Activated T-helper 1 cell treated with anti-CD3 and anti-CD28 coated beads, Interleukin-2, amount 50 U/mL, for 16 hours (primary cell): ENCODE measurements around the gene PROSER3.

ENCODE experiments used
- DNase-seq, 2 donors: peaks; one replicate each; pipeline ENCODE4 v3.0.0-alpha.2; 2020; ENCODE audit warnings: low read depth in 1 of 2, low spot score in 1 of 2

The PROSER3 gene

DNA sequence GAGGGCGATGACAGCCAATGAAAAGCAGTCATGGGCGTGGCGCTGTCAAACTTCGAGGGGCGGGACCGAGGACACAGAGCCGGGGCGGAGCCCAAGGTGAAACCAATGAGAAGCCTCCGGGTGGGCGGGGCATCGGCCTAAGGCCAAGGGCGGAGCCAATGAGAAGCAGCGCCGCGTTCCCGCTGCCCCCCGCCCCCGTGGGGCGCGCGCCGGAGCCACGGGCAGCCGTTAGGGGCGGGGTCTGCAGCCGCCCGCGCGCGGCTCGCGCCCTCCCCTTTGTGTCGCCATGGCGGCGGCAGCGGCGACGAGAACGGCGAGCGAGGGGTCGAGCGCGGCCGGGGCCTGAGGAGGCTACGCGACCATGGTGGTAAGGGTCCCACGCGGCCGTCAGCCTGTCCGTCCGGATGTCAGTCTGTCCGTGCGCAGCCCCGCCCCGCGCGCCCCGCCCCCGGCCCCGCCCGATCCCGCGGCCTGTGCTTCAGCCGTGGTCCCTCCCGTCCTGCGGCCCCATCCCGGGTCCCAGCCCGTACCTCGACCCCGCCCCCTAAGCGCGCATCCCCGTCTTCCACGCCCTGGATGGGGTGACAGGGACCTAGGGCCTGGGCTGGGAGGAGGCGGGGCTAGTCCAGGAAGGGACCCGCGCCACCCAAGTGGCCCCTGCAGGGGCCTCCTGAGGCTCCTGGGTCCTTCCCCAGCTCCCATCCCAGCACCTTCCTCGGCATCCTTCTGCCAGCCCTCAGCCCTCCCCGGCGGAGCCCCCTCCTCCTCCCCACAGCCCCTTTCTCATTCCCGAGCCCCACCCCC lies 17.5 kb downstream of the PROSER3 start, which contains the start of gene ARHGAP33:
Gene ARHGAP33 (plus strand): TSS at position 267 of the 804 bp plus-strand sequence. CDS start 95 bp downstream, at position 362.
- DNase-seq: peak; percentile 95 to 96

- DNase-seq: no peak
These were observed 18.3 kb downstream of the PROSER3 start for GRCh38 chr19:35776102-35776788.

DNA sequence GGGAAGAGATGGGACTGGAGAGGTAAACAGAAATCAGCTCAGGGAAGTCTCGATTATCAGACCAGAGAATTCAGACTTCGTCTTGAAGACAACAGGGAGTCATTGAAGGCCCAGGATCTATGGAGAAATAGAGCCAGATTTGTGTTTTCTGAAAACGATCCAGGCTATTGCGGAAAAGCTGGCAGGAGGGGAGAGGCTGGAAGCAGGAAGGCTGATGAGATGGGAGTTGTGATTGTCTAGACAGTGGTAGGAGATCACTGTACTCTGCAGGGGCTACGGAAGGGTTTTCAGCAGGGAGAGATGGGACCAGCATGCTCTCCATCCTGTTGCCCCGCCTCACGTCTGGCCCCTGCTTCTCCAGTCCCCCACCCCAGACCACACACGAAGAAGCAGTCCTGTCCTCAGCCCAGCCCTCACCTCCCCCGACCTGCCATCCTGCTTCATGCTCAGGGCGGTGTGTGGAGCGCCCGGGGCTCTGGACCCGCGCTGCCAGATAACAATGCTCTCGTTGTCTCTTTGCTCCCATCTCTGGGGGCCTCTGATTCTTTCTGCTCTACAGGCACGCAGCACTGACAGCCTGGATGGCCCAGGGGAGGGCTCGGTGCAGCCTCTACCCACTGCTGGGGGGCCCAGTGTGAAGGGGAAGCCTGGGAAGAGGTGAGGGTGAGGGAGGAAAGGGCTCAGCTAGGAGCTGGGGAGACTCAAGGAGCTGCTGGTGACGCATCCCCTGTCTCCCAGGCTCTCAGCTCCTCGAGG lies 19.3 kb downstream of the PROSER3 start:
- DNase-seq: no peak

DNA sequence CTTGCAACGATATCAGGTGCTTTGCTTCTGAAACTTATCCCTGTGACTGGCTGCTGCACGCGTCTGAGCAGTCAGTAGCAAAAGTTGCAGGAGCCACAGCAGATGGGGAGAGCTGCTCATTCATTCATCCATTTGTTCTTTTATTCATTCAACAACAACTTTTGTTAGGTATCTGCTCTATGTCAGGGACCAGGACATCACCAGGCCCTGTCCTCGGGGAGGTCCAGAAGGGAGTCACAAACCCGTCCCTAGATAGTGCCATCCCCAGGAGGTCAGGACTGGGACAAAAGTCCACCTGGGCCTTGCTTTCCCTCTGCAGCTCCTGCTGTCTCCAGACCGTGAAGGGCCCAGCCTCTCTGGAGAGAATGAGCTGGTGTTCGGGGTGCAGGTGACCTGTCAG lies 20.0 kb downstream of the PROSER3 start:
- DNase-seq: no peak

DNA sequence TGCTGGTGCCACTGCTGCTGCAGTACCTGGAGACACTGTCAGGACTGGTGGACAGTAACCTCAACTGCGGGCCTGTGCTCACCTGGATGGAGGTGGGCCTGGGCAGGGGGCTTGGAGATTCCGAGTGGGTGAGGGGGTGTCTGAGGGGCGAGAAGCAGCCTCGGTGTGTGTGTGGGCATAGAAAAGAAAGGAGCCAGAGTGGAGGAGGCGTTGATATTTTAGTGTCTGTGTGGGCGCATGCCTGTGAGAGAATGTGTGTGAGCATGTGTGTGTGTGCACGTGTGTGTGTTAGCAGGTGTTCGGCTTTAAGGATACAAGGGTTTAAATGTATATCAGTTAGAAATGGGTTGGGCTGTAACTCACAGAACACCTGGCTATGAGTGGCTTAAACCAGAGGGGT lies 21.1 kb downstream of the PROSER3 start:
- DNase-seq: no peak

DNA sequence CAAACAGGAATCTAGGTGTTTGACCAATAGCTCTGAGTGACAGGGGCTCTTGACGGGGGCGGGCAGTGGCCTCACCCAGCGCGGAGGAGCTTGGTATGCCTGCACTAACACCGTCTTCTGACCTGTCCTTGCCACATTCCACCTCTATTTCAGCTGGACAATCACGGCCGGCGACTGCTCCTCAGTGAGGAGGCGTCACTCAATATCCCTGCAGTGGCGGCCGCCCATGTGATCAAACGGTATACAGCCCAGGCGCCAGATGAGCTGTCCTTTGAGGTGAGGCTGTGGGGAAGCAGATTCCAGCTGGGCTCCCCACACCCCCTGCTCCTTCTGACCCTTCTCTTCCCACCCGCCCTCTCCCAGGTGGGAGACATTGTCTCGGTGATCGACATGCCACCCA lies 22.1 kb downstream of the PROSER3 start:
- DNase-seq: no peak

DNA sequence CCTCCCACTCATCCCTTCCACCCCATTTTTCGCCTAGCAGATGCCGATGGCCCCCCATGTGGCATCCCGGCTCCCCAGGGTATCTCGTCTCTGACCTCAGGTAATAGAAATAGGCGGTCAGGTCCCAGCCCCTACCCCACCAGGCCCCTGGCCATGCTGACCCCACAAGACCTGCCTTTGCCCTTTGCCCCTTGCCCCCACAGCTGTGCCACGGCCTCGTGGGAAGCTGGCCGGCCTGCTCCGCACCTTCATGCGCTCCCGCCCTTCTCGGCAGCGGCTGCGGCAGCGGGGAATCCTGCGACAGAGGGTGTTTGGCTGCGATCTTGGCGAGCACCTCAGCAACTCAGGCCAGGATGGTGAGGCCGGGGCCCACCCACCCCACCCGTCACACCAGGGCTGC lies 22.7 kb downstream of the PROSER3 start:
- DNase-seq: no peak

DNA sequence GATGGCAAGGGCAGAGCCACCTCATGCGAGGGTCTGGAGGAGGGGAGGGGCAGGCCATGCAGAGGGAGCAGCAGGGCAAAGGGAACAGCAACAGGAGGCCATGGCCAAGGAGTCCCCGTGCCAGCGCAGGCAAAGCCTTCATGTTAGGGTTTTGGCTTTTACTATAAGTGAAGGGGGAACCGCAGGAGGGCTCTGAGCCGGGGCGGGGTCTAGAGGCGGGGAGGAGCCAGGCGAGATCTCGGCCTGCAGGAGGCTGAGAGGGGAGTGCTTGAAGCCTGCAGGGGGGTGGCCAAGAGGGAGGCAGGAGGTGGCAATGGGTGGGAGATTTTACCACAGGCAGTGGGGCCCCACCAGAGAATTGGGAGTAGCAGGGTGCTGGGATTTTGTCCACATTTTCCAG lies 23.7 kb downstream of the PROSER3 start:
- DNase-seq: no peak

- DNase-seq: no peak
These were observed 24.6 kb downstream of the PROSER3 start for GRCh38 chr19:35782589-35782988.

DNA sequence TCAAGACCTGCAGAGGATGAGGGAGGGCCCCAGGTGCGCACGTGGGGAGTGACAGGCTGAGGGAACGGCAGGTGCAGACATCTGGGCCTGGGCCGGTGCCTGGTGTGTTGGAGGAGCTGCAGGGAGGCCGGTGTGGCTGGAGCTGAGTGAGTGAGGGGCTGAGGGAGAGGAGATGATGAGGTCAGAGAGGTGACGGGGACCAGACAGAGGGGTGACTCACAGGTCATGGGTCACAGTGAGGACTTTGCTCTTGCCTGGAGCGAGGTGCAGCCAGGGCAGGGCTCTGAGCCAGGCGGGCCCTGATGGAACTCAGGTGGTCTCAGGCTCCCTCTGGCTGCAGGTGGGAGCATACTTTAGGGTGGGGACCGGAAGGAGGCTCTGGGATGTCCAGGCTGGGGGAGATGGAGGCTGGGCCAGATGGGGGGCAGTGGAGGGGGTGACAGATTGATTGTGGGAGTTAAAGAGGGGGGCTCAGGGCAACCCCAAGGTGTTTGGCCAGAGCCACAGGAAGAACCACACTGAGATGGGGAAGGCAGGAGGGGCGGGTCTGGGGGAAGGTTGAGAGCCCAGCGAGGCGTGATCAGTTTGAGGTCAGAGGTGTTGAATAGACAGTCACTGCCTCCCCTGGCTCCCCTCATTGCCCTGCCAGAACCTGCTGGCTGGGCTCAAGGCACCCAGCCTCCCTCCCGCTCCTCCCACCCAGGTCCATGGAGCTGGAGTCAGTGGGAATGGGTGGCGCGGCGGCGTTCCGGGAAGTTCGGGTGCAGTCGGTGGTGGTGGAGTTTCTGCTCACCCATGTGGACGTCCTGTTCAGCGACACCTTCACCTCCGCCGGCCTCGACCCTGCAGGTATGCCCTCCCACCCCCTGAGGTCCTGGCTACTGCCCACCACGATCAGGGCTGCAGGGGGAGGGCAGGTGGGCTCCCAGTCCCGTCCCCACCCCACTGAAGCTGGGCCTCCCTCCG lies 25.8 kb downstream of the PROSER3 start:
- DNase-seq: no peak

DNA sequence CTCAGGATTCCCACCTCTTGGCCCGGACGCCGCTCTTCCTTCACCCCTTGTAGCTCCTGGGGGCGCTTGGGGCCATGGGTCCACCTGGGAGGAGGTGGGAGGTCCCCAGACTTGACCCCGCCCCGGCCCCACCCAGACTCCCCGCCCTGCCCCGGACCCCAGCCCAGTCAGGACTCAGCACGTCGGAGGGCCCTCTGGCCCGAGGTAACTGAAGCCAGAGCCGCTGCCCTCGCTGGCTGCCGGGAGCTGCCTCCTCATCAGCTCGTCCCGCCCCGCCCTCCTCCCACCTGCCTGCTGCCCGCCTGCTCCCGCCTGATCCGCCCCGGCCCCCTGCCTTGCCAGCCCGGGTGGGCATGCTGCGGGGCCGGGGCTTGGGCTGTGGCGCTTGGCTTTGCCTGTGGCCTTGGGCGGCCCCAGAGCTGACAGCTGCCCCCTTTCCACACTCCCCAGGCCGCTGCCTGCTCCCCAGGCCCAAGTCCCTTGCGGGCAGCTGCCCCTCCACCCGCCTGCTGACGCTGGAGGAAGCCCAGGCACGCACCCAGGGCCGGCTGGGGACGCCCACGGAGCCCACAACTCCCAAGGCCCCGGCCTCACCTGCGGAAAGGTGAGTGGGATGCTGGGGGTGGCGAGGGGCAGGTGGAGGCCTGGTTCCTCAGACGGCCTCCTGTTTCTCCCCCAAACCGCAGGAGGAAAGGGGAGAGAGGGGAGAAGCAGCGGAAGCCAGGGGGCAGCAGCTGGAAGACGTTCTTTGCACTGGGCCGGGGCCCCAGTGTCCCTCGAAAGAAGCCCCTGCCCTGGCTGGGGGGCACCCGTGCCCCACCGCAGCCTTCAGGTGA lies 26.7 kb downstream of the PROSER3 start:
- no peak for DNase-seq

- DNase-seq: no peak
These were observed 27.3 kb downstream of the PROSER3 start for GRCh38 chr19:35785339-35785627.

- DNase-seq: no peak
These were observed 28.6 kb downstream of the PROSER3 start for GRCh38 chr19:35786299-35787160.

GRCh38 chr19:35787227-35787799 lies 29.3 kb downstream of the PROSER3 start:
- no peak for DNase-seq

- DNase-seq: no peak
These were observed 30.4 kb downstream of the PROSER3 start for GRCh38 chr19:35788205-35788960.

GRCh38 chr19:35789195-35789977 lies 31.4 kb downstream of the PROSER3 start:
- no peak for DNase-seq
